ENCODE data around the gene CCNL2. TPM values are rescaled to one million over a fixed set of nuclear protein-coding genes. Genes with fewer than 3 reads are reported as not detected.
"Not testable (repeated sequence)": the region's sequence is repeated elsewhere in the genome, so short reads cannot be mapped to it uniquely, and the experiment has no call there.

Gene CCNL2
- polyA plus RNA-seq, 2 of the 4 experiments (the other 2 are of a cell fraction): 85.5 to 111 TPM

- 36% methylated on average over 8 of the region's 35 CpGs for WGBS (ENCODE audit: missing lambda C conversion rate)
- Histone ChIP-seq H3K27ac (peak overlapping the region in 1 of 2 experiments; percentile 76; a peak in 3 of 6 replicates), H3K4me2 (no peak overlapping the region), H3K4me3 (no peak overlapping the region), H3K9me3 (no peaks in the 10 kb centered on the region), H3K4me1 (peaks cover 40% of the 10 kb centered on the region)
- FAIRE-seq (no peak), ATAC-seq (peak; percentile 30 to 63; a peak in 3 of 6 replicates), DNase-seq (ENCODE audit: low read depth in 1 of 2, low spot score in 1 of 2) (peak in 1 of 2 experiments; percentile 36)
- CTCF ChIA-PET: interaction anchor here (0.6 to 2.1 kb wide), 6 partner anchors 8 to 74 kb away, joined by 3 to 12 read pairs (median 4); no protein-coding TSS in a partner anchor
- POLR2A ChIA-PET: no interaction called here
- TF ChIP-seq CHD4 (IDR thresholded peaks at IDR 0.05; ENCODE audit: borderline replicate concordance): no peak
Observed at GRCh38 chr1:1430114-1430982, 31.2 kb upstream of the CCNL2 start.

- ATAC-seq: 0 out of 6 replicates have a peak, but pooled peaks of 1 of the 2 experiments have one; percentile 5
- peaks cover 40% of the 10 kb centered on the region for H3K4me1 ChIP-seq
- ChIA-PET CTCF (interaction anchor here (1.0 to 2.1 kb wide), 4 partner anchors 7 to 75 kb away, joined by 3 to 12 read pairs (median 4); no protein-coding TSS in a partner anchor), POLR2A (interaction anchor here (1.0 kb wide), 1 partner anchor 21 kb away, joined by 3 read pairs; no protein-coding TSS in a partner anchor)
- H3K4me2 ChIP-seq: no peak overlapping the region
- no peak for FAIRE-seq
- peak overlapping the region in 1 of 2 experiments; percentile 76; a peak in 3 of 6 replicates for H3K27ac ChIP-seq
- no peak for TF ChIP-seq TFCP2L1 (CRISPR knock-in tag; IDR thresholded peaks at IDR 0.05)
- 62% methylated on average over 6 of the region's 6 CpGs for WGBS (ENCODE audit: missing lambda C conversion rate)
- H3K9me3 ChIP-seq: no peaks in the 10 kb centered on the region
- peak in 1 of 2 experiments; percentile 14 for DNase-seq (ENCODE audit: low read depth in 1 of 2, low spot score in 1 of 2)
- H3K4me3 ChIP-seq: no peak overlapping the region
Observed at GRCh38 chr1:1429671-1430073, 30.5 kb upstream of the CCNL2 start.

GRCh38 chr1:1428967-1429366 lies 29.8 kb upstream of the CCNL2 start:
- 94% methylated on average over 4 of the region's 6 CpGs for WGBS (ENCODE audit: missing lambda C conversion rate)
- H3K4me1 ChIP-seq: peaks cover 39% of the 10 kb centered on the region
- H3K27ac ChIP-seq; FAIRE-seq; H3K4me3 ChIP-seq; DNase-seq (ENCODE audit: low read depth in 1 of 2, low spot score in 1 of 2); ATAC-seq; H3K4me2 ChIP-seq; H3K9me3 ChIP-seq: not testable (repeated sequence)
- ChIA-PET POLR2A (interaction anchor here (1.0 kb wide), 1 partner anchor 21 kb away, joined by 3 read pairs; no protein-coding TSS in a partner anchor), CTCF (interaction anchor here (0.7 to 2.1 kb wide), 4 partner anchors 8 to 514 kb away, joined by 3 to 12 read pairs (median 3); no protein-coding TSS in a partner anchor)

GRCh38 chr1:1428174-1428573 lies 29.0 kb upstream of the CCNL2 start:
- no peak for TF ChIP-seq MAZ (IDR thresholded peaks at IDR 0.05; ENCODE audit: borderline replicate concordance, low read depth, low read length)
- no peak for TF ChIP-seq ESRRA (IDR thresholded peaks at IDR 0.05; ENCODE audit: borderline replicate concordance, low read length)
- TF ChIP-seq SREBF2 (IDR thresholded peaks at IDR 0.05): no peak
- no peak for TF ChIP-seq HOXB13 (CRISPR knock-in tag; IDR thresholded peaks at IDR 0.05; ENCODE audit: low read depth)
- no peak for TF ChIP-seq HDAC2 (IDR thresholded peaks at IDR 0.05)
- no peak for TF ChIP-seq ELK1 (IDR thresholded peaks at IDR 0.05; ENCODE audit: low read depth, low read length)
- no peak overlapping the region for H3K4me2 ChIP-seq
- H3K27ac ChIP-seq: no peak overlapping the region
- ChIA-PET POLR2A (no interaction called here), CTCF (interaction anchor here (1.4 to 2.1 kb wide), 2 partner anchors 9 to 13 kb away, joined by 3 to 12 read pairs; no protein-coding TSS in a partner anchor)
- peak in 1 of 2 experiments; percentile 17 for DNase-seq (ENCODE audit: low read depth in 1 of 2, low spot score in 1 of 2)
- H3K9me3 ChIP-seq: no peaks in the 10 kb centered on the region
- H3K4me1 ChIP-seq: peaks cover 31% of the 10 kb centered on the region
- H3K4me3 ChIP-seq: no peak overlapping the region
- no peak for ATAC-seq
- WGBS (ENCODE audit: missing lambda C conversion rate): 83% methylated on average over 5 of the region's 19 CpGs
- FAIRE-seq: no peak

GRCh38 chr1:1427820-1428148 lies 28.6 kb upstream of the CCNL2 start:
- peak overlapping the region; percentile 61 for H3K4me3 ChIP-seq
- FAIRE-seq (no peak), DNase-seq (ENCODE audit: low read depth in 1 of 2, low spot score in 1 of 2) (no peak), ATAC-seq (no peak)
- ChIA-PET POLR2A (no interaction called here), CTCF (interaction anchor here (2.1 kb wide), 1 partner anchor 13 kb away, joined by 12 read pairs; no protein-coding TSS in a partner anchor)
- H3K4me1 ChIP-seq: peaks cover 28% of the 10 kb centered on the region
- peak overlapping the region; percentile 95 for H3K4me2 ChIP-seq
- H3K9me3 ChIP-seq: no peaks in the 10 kb centered on the region
- no CpG with 5 or more reads among the region's 22 CpGs for WGBS (ENCODE audit: missing lambda C conversion rate)
- TF ChIP-seq MYC (IDR thresholded peaks at IDR 0.05; ENCODE audit: borderline replicate concordance, low read length) (no peak), JUN (IDR thresholded peaks at IDR 0.05) (no peak), TP53 (CRISPR knock-in tag; IDR thresholded peaks at IDR 0.05) (no peak), NFE2L2 (conservative IDR thresholded peaks at IDR 0.05; ENCODE audit: low read length) (no peak), EP300 (IDR thresholded peaks at IDR 0.05) (no peak), SREBF2 (IDR thresholded peaks at IDR 0.05) (no peak), NPAS2 (CRISPR knock-in tag; IDR thresholded peaks at IDR 0.05; ENCODE audit: borderline replicate concordance) (no peak), FOSL2 (IDR thresholded peaks at IDR 0.05) (no peak), FOSL2 (CRISPR knock-in tag; IDR thresholded peaks at IDR 0.05) (no peak), ATOH8 (CRISPR knock-in tag; IDR thresholded peaks at IDR 0.05; ENCODE audit: low read depth) (no peak), HES2 (IDR thresholded peaks at IDR 0.05) (no peak), RCOR1 (IDR thresholded peaks at IDR 0.05; ENCODE audit: low read depth, low read length) (no peak), BCL3 (IDR thresholded peaks at IDR 0.05) (no peak), CHD4 (IDR thresholded peaks at IDR 0.05; ENCODE audit: borderline replicate concordance) (no peak), SMC3 (IDR thresholded peaks at IDR 0.05) (no peak)
- H3K27ac ChIP-seq: peak overlapping the region; percentile 81 to 96
